HG03103 (cell line): ENCODE data around the gene BCR.

Experiments used
- ATAC-seq: cut with Tn5 transposase; IDR thresholded peaks from one replicate; pipeline ENCODE4 v1.9.1; 2021; ENCODE audit warnings: low read depth; ENCODE audit not compliant: unreplicated experiment

The BCR gene

DNA sequence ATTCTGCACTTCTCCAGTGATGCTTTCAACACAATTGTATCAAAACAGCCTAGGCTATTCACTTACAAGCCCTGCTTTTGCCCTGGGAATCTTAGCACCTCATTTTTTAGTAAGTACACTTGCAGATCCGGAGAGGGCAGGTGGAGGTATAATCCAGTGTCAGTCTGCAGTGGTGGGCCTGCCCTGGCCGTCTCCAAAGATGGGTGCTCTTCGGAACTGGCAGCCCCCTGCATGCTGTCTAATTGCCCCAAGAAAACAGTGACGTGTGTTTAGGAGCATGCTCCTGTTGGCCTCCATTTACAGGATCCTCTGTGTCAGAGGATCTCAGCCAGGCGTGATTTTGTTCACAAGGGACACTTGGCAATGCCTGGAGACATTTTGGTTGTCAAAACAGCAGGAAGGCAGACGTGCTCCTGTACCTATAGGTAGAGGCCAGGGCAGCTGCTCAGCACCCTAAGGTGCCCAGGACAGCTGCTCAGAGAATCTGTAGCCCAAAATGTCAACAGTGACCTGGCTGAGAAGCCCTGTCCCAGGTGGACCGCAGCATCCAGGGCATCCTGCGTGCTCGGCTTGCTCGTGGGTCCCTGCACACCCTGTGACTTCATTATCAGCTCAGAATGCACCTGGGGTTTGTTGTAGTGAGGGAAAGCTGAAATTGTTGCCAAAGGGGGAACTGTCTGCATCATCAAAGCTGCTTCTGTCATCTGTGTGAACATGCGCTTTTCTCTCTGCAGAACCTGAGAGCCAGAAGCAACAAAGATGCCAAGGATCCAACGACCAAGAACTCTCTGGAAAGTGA is 90.7 kb downstream of the BCR start:
- no peak for ATAC-seq

DNA sequence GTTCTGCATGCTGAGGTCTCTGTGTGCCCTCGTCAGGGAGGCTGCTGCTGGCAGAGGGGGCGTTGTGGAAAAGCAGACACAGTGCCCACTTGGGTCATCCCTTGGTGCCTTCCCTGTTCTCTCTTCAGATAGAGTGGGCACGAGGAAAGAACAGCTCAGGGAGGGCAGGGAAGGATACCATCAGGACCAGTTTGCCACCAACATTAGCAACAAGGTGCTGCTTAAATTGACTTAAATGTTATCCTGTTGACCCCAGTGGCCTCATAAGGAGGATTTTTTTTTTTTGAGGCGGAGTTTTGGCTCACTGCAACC is 91.2 kb downstream of the BCR start:
- ATAC-seq: no peak

DNA sequence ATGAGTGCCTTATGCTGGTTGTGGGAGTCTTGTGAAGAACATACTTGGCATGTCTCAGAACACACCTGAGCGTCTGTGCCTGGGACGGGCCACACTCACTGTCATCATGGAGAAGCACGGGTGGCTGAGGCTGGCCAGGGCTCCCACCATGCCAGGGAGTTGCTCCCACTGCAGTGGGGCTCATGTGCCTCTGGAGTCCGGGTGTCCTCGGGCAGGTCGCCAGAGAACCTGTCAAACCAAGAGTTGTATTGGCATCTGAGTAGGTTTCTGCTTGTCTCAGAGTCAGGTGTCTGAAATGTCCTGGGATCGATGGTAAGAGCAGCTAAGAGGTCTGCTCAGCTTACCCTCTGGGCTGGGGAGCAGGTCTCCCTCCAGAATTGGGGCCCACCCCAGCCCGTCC is 92.1 kb downstream of the BCR start:
- ATAC-seq: no peak

DNA sequence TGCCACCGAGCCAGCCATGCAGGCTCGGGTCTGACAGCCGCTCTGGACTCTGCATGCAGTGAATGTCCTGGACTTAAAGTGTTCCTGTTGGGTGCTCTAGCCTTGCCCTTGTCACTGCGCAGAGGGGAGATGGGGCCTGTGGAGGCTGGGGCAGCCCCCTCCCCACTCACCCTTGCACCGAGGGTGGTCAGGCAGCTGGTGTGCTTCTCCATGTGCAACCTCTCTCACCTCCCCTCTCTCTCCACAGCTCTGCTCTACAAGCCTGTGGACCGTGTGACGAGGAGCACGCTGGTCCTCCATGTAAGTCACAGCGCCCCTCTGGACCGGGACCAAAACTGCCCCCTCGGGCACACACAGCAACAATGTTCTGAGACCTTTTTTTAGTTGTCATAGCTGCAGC is 92.5 kb downstream of the BCR start:
- no peak for ATAC-seq

DNA sequence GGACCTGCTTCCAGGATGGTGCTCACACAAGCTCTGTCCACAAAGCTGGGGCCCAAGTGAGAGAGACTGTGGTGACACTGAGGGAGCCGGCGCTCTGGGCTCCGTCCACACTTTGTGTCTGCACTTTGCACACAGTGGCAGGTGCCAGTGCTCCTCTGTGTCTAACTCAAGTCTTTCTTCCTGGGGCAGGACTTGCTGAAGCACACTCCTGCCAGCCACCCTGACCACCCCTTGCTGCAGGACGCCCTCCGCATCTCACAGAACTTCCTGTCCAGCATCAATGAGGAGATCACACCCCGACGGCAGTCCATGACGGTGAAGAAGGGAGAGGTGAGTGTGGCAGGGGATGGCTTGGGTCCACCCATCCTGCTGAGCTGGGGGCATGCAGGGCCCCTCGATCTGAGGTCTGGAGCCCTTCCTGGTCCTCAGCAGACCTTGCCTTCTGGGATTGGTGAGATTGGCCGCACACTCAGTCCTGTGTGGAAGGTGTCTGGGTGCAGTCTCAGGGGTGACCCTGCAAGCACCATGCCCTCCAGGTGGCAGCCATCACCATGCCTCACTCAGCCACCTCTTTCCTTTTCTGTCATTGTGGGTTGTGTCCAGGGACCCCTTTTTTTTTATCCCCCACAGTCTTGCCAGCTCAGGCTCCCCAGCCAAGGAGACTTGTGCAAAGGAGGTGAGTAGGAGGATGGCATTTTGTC is 93.3 kb downstream of the BCR start:
- ATAC-seq: no peak

DNA sequence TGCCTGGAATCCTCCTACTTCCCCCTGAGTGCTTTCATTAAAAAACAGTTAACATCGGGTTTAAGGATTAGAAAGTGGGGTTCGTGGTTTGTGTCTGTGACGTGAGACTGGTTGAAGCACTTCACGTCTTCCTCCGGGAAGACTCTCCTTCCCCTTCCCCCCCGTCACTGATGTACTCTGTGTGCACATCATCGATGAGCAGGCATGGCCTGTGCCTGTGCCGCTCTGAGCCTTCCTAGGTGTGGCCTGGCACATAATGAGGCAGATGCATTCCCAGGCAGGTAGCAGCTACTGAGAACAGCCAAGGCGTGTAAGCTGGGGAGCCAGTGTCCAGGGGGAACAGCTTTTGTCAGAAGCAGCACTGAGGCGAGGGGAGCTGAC is 93.8 kb downstream of the BCR start:
- ATAC-seq: no peak

DNA sequence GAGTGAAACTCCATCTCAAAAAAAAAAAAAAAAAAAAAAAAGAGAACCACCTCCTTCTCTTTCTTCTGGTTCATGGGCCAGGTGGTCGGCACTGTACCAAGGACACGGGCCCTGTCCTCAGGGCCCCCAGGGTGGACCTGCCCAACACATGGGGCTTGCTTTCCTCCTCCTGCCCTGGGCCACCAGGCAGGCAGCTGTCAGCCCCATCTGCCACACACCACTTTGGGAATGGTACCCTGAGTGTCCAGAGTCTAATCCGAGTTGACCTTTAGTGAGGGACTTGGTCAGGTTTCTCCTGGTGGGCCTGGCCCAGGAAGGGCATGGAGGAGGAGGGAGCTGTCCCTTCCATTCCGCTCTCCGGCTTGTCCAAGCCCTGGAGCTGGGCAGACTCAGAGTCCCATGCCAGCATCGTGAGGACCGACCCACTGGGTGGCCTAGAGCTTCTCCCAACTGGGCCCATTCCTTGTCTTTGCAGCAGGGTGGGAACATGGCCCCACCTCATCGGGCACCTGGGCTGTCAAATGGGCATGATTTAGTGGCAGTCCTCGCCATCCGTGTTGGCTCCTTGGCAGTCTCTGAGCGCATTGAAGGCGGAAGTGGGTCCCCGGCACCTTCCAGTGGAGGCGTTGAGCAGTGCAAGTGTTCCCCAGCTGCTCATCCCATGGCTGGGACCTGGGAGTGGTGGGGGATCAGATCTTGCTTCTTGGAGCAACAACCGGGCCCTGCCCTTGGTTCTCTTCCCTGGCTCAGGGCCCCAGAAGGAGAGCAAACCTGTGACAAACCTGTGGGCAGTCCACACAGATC is 94.8 kb downstream of the BCR start:
- no peak for ATAC-seq

DNA sequence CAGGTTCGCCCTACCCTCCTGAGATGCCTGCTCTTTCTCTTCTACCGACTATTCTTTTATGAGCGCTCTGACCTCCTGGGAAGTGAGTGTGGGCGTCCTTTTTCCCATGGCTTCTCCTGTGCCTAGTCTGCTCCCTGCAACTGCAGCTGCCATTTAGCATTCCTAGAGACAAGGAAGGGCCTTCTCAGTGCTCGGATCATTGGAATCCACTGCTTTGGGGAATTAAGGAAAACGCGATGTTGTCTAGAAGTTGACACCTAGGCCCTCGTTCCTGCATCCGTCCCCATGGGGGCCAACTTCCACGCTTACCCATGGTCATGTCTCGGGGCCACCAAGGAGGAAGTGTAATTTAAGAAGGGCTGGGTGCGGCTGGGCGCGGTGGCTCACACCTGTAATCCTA is 95.4 kb downstream of the BCR start:
- ATAC-seq: no peak

DNA sequence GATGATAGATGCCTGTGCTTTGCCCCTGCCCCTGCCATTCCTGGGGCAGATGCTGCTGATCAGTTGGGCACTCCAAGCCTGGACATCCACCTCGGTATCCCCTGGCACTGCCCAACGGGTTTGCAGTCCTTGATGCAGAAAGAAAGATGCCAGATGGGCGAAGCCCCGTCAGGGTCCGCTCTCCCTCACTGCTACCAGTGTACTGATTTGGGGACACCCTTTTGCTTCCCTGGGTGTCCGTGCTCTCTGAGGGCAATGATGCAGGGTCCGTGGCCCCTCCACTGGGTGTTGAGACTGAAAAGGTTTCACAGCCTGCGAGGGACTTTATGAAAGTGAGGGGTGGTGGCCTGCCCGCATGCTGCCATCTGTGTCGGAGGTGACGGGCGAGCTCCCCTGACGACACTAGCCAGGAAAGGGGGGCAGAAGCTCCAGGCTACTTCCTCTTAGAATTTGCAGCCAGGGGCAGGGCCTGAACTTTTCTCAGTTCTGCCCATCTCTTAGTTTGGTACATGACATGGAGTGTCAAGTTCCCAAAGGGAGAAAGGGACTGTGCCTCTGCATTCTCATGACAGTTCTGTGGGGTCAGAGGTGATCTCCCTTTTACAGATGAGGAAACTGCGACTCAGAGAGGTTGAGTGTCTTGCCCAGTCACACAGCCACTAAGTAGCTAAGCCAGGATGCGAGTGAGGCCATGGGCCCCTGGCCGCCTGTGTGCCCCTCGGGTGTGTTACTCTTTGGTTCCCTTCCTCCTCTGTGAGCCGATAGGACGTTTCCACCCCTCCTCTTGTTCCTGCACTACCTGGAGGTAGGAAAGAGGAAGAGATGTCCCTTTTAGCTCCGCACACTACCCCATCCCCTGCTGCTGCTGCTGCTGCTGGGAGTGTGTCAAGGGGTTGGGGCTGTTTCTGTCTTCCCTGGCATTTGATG is 96.6 kb downstream of the BCR start:
- no peak for ATAC-seq

DNA sequence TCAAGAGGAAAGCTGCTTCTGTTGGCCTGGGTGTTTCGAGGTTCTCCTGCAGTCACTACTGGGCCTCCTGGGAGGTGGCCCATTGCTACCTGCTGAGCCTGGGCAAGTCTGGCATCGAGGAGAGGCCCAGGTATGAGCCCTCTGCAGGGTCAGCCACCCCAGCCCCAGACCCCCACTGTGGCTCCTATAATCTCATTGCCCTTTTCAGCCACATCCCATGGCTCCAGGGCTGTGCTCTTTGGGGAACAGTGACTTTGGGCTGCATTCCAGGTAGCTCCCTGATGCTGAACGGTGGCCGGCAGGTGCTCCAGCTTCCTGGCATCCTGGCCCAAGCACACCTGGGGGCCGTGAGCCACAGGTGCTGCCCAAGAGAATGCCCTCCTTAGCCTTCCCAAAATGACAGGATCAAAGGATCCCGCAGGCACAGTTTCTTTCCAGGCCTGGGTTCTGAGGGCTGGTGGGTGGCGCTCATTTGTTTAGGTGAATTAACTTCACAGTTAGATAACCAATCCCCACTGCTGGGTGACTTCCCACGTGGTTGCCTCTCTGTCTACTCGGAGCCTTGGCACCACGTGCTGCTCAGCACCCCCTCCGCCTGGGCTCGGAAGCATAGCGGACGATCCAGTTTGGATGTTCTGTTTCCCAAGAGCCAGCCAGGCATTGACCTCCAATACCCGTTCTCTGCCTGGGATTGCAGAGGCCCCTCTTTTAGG is 97.4 kb downstream of the BCR start:
- ATAC-seq: no peak

DNA sequence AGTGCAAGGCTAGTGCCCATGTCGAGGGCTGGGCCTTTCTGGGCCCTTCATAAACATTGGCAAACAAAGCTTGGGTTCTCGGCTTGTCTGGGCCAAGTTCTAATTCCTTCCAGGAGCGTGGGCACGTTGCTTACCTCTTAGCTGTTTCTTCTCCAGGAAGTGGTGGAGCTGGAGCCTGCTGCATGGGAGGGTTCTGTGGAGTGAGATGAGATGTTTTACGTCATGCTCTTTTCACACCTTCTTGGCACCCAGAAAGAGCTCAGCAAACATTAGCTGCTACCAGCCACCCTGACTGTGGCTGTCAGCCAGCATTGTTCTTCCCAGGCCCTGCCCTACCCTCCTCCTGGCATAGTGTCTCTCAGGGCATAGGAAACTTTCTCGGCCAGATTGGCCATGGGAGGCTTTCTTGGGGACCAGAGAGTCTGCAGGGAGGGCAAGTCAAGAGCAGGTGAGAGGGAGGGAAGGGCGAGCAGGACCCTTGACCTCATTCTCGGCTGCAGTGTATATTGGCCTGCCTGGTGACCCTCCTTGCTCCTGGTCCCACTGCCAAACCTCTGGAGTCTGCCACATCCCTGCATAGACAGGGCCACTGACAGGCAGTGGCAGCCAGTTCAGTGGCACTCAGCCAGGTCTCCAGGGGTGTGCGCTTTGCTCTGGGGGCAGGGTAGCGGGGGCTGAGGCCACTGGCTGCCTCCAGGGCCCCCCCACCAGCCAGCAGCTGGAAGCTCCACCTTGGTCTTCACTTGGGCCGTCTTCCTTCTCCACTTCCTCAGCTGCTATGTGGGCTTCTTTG is 98.8 kb downstream of the BCR start:
- ATAC-seq: no peak

DNA sequence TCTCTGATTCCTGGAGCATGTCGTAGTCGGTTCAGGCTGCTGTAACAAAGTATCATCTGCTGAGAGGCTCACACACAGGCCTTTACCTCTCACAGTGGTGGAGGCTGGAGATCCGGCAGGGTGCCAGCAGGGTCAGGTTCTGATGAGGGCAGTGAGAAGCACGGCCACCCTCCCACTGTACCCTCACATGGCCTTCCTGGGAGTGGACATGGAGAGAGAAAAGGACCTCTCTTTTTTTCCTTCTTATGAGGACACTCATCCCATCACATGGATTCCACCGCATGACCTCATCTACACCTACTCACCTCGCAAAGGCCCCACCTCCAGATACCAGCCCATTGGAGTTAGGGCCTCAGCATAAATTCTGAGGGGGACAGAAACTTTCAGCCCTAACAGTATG is 99.5 kb downstream of the BCR start:
- no peak for ATAC-seq

DNA sequence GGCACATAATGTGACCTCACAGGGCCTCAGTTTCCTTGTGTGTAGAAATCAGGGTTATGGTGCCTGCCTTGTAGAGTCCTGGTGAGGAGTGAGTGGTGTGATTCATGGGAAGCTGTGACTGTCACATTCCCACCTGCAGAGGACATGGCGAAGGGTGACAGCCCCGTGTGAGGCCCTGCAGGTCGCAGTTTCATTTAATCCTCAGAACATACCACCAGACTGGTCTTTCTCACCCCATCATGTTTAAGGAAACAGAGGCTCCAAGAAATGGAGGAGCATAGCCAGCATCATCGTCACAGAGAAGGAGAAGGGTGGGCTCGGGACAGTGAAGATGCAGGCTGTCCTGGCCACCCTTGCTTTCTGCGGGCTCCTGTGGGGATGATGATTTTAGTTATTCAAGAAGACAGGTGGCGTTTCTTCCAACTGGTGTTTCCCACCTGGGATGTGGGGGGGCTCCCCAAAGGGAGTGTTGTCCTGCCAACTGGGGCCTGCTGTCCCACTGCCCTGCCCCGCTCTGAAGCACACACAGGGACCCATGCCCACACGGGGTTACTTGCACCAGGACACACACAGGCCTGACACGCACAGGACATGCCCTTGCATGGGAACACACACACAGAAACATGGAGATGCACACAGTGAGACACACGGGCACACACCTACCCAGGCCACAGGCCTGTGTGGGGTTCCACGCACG is 100.2 kb downstream of the BCR start:
- ATAC-seq: no peak

DNA sequence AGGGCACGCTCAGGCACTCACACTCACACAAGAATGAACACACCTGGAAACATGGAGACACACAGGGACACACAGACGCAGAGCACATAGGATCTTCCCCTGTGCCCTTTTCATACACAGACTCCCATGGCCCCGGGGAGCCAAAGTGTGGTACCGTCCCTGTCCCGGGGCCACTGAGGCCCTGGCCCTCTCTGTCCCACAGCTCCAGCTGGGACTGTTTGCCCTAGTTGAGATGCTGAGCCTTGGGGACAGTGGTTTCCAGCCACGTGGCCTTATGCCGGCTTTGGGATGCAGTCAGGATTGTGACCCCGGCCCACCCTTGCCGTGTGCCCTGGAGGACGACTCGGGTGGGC is 100.7 kb downstream of the BCR start:
- ATAC-seq: no peak

DNA sequence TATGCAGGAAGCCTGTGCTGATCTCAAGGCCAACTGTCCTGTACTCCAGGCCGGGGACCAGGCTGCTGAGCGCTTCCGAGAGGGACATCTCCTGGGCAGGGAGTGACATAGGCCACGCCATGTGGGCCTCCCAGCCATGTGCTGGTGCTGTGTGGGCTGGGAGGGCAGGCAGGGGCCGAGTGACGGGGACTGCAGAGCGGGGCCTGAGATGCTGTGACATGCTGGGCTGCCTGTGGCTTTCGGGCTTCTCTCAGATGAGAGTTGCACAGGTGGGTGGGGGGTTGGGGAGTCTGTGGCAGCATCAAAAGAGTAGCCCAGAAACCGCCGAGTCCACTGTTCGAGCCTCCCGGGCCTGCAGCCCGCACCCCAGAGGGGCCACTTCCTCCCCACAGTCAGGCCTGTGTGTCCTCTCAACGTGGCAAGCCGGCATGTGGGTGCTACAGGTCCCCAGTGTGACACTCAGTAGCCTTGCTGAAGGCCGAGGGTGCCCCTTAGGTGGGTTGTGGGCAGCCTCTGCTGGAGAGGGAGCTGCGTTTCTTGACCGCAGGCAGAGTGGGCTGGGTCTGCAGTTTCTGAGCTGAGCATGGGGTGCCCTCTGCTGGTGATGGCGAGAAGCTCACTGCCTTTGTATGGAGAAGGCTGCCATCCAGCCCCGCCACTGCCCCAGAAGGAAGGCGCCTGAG is 101.2 kb downstream of the BCR start:
- ATAC-seq: no peak

DNA sequence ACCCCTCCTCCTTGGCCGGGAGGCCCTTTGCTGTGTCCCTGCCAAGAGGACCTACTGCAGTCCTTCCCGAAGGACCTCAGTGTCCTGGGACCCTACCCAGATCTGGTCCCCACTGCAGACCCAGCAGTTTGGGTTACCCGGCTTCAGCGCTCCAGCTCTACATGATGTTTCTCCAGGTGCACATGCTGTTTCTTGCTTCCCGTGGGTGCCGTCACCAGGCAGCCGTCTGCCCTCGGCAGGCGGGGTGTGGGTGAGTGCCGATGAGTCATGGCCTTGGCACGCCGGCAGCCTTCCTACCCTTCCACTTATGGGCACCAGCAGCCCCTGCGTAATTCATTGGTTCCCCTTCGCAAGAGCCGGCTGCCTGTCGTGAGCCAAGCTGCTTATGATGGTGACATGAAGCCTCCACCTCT is 101.8 kb downstream of the BCR start:
- ATAC-seq: no peak

DNA sequence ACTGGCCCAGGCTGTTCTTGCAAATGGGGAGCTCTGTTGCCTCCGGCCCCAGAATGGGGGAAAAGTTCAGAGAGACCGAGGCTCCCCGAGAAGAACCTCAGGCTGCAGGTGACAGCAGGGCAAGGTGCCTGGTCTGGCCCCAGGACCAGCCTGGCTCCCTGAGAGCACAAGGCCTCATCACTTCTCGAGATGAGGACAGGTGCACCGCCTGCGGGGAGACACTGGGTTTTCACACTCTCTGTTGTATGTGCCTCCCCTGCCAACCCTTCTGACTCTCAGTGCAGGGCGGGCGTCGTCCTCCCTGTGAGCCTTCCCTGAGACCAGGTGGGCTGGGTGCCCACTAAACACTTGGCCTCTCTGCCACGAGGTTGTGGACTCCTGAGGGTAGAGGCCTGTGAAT is 102.2 kb downstream of the BCR start:
- no peak for ATAC-seq

DNA sequence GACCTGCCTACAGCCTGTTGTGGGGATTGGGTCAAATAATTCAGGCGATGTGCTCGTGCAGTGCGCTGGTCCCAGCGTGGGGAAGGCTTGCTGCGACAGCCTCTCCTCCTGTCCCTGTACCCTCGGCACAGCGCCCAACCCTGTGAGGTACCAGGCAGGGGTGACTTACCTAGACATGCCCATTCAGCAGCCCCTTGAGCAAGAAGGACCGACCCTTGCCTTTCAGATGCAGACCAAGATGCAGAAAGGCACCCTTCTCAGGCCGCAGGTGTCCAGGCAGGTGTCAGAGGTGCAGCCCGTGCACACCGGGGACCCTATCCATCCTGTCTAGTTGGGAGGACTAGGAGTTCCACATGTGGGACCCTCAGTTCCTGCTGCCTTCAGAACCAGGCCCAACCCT is 102.7 kb downstream of the BCR start:
- no peak for ATAC-seq
